Heart left ventricle (tissue), 16 donors: ENCODE results near the gene C16orf86. TPM values are rescaled to one million over a fixed set of nuclear protein-coding genes. Genes with fewer than 3 reads are reported as not detected.

Experiments
- ATAC-seq, 4 donors: fragments of 200-7000 bp; cut with Tn5 transposase; one replicate each; pipeline ENCODE4 v1.9.1; 2020 to 2022; ENCODE audit warnings: moderate library complexity in 4 of 4, mild to moderate bottlenecking in 3 of 4, moderate number of reproducible peaks in 1 of 4
- DNase-seq, 5 donors: peaks; one replicate each; pipeline ENCODE4 v3.0.0-alpha.2; 2020
- H3K27ac ChIP-seq, 12 donors: fragments of 200-600 bp; sonication (generic) in 4 of 12; one replicate each; pipeline versions ENCODE4 v1.5.0 to v1.8.0; 2016 to 2022; ENCODE audit warnings: mild to moderate bottlenecking in 2 of 12
- H3K27me3 ChIP-seq, 9 donors: fragments of 200-600 bp; sonication (generic) in 2 of 9; one replicate each; pipeline versions ENCODE4 v1.5.1 to v1.8.0; 2016 to 2022; ENCODE audit warnings: mild to moderate bottlenecking in 3 of 9
- H3K36me3 ChIP-seq, 9 donors: fragments of 200-600 bp; sonication (generic) in 2 of 9; one replicate each; pipeline versions ENCODE4 v1.5.0 to v1.8.0; 2018 to 2022; ENCODE audit warnings: mild to moderate bottlenecking in 2 of 9
- H3K4me1 ChIP-seq, 12 donors: fragments of 200-600 bp; sonication (generic) in 4 of 12; one replicate each; pipeline versions ENCODE4 v1.5.0 to v1.8.0; 2016 to 2022; ENCODE audit warnings: mild to moderate bottlenecking in 3 of 12
- H3K4me3 ChIP-seq, 12 donors: fragments of 200-600 bp; sonication (generic) in 4 of 12; one replicate each; pipeline versions ENCODE4 v1.5.0 to v1.8.0; 2017 to 2022; ENCODE audit warnings: mild to moderate bottlenecking in 9 of 12, moderate library complexity in 4 of 12
- H3K9me3 ChIP-seq, 12 donors: fragments of 200-600 bp; sonication (generic) in 4 of 12; one replicate each; pipeline versions ENCODE4 v1.5.0 to v1.8.0; 2016 to 2022; ENCODE audit warnings: mild to moderate bottlenecking in 1 of 12
- CTCF ChIP-seq, 12 donors: fragments of 200-600 bp; sonication (generic) in 4 of 12; IDR thresholded peaks; one replicate each; pipeline versions ENCODE4 v1.5.0 to v1.8.0; 2018 to 2022; ENCODE audit warnings: antibody characterized with exemption in 12 of 12, mild to moderate bottlenecking in 5 of 12
- POLR2A ChIP-seq, 2 donors: fragments of 450-650 bp; IDR thresholded peaks; one replicate each; pipeline ENCODE4 v1.6.1; 2017; ENCODE audit warnings: antibody characterized with exemption in 2 of 2, mild to moderate bottlenecking in 2 of 2, moderate library complexity in 2 of 2
- WGBS, 4 donors: extraction: QIAGEN DNeasy Blood & Tissue Kit in 2 of 4; methylation state at CpG; one replicate each; pipeline versions ENCODE4 v1.1.5 to v1.1.7; 2013 to 2018; 5-methylcytosine and 5-hydroxymethylcytosine counted together
- intact Hi-C, 10 donors: fragments of 100-400 bp; cut with DNase I; formaldehyde crosslinking; loops; one replicate each; pipeline versions ENCODE4 v1.11.1 to v1.14.2; 2022
- polyA plus RNA-seq, 2 donors: library from polyadenylated mRNA; stranded (reverse); fragments of 200-250 nt; gene quantifications; one replicate each; pipeline ENCODE4 v1.2.3, GENCODE V29; 2013
- total RNA-seq, 9 donors: library from RNA; depleted of rRNA in 2 of 9; stranded (reverse); fragments of >200 nt in 2 of 9; fragmentation: NEBNext Ultra II Directional in 3 of 9; extraction: Animal tissue kit (Norgen Biotek cat#: 25700) in 3 of 9; gene quantifications; one replicate each; pipeline versions ENCODE4 v1.1.0 to v1.2.4, GENCODE V29; 2016 to 2023
- donor health status: ischemic (EF 13 %, LVEDD 7.1; RV severe dilation, severe dysfunction).
- donor health status: healthy with polysubstance abuse.
- donor health status: DM: no; HTN: yes; CAD: no.
- donor health status: DM: no; HTN: no; CAD: no.
- donor health status: ischemic (EF 25% LVEDD 6.9; RV normal size, moderate dysfunction).
- donor health status: ischemic (EF 25% LVEDD 5.7; RV mildly dilated, moderate dysfunction).
- donor health status: healthy.
- donor health status: DM: yes; HTN: yes; CAD: no.
- donor health status: ischemic (EF 35%, LVEDD 5.7; RV mildly dilated, moderate dysfunction).
- donor health status: nonischemic (EF 11% LVEDD 7.7; RV severe dilation, severe dysfunction).
- donor health status: DM: yes; HTN: yes; CAD: no.
- donor health status: PGD.
- donor health status: ischemic (EF 29% LVEDD 5.4; RV normal size, mild dysfunction).
- donor health status: nonischemic (EF 23%, LVEDD 6.1; RV moderate dilation, normal function).

C16orf86 gene
- total and polyA plus RNA-seq, 11 donors: 2.1 to 11.6 (median 4.3) TPM

- 87 to 96% (median 93%) methylated on average over 5 of the region's 5 CpGs for WGBS, 4 donors
- H3K9me3 ChIP-seq: peaks cover 0 to 5% (median 0%) of the 10 kb centered on the region in 12 donors
- no peaks in the 10 kb centered on the region for H3K27me3 ChIP-seq
- peaks cover 0 to 5% (median 0%) of the 10 kb centered on the region in 9 donors for H3K36me3 ChIP-seq
- ATAC-seq (no peak), DNase-seq (no peak)
- H3K4me1 ChIP-seq: peaks cover 0 to 16% (median 3%) of the 10 kb centered on the region in 12 donors
- no peak overlapping the region for H3K4me3 ChIP-seq
- no peak for TF ChIP-seq POLR2A (IDR thresholded peaks at IDR 0.05)
- no peak for TF ChIP-seq CTCF (IDR thresholded peaks at IDR 0.05)
- H3K27ac ChIP-seq: peak overlapping the region in 1 of 12 donors; percentile 6
- intact Hi-C loops: no loop called here
Observed at GRCh38 chr16:67704110-67704509, 37.5 kb downstream of the C16orf86 start.

GRCh38 chr16:67707210-67707609 lies 40.6 kb downstream of the C16orf86 start:
- no peak for TF ChIP-seq POLR2A (IDR thresholded peaks at IDR 0.05)
- TF ChIP-seq CTCF (IDR thresholded peaks at IDR 0.05): no peak
- Histone ChIP-seq H3K36me3 (peaks cover 0 to 3% (median 0%) of the 10 kb centered on the region in 9 donors), H3K4me1 (peaks cover 0 to 16% (median 3%) of the 10 kb centered on the region in 12 donors), H3K27me3 (no peaks in the 10 kb centered on the region), H3K9me3 (no peaks in the 10 kb centered on the region), H3K4me3 (no peak overlapping the region), H3K27ac (no peak overlapping the region)
- intact Hi-C loops: no loop called here
- ATAC-seq (no peak), DNase-seq (no peak)
- 86 to 100% (median 97%) methylated on average over 4 of the region's 4 CpGs for WGBS, 4 donors

- H3K27me3 ChIP-seq: no peaks in the 10 kb centered on the region
- no peak overlapping the region for H3K4me3 ChIP-seq
- peaks cover 0 to 3% (median 0%) of the 10 kb centered on the region in 9 donors for H3K36me3 ChIP-seq
- WGBS, 4 donors: 97 to 99% (median 98%) methylated on average over 5 of the region's 5 CpGs
- intact Hi-C loops: no loop called here
- TF ChIP-seq CTCF (IDR thresholded peaks at IDR 0.05) (no peak), POLR2A (IDR thresholded peaks at IDR 0.05) (no peak)
- H3K27ac ChIP-seq: no peak overlapping the region
- ATAC-seq: no peak
- H3K9me3 ChIP-seq: no peaks in the 10 kb centered on the region
- peaks cover 0 to 16% (median 3%) of the 10 kb centered on the region in 12 donors for H3K4me1 ChIP-seq
- no peak for DNase-seq
Observed at GRCh38 chr16:67707790-67708189, 41.2 kb downstream of the C16orf86 start.

GRCh38 chr16:67708368-67708771 lies 41.8 kb downstream of the C16orf86 start:
- Histone ChIP-seq H3K4me3 (no peak overlapping the region), H3K27me3 (no peaks in the 10 kb centered on the region), H3K9me3 (no peaks in the 10 kb centered on the region), H3K4me1 (peaks cover 0 to 13% (median 2%) of the 10 kb centered on the region in 12 donors), H3K36me3 (peaks cover 0 to 3% (median 0%) of the 10 kb centered on the region in 9 donors), H3K27ac (no peak overlapping the region)
- WGBS, 4 donors: 50 to 83% (median 70%) methylated on average over 2 of the region's 2 CpGs
- no peak for TF ChIP-seq POLR2A (IDR thresholded peaks at IDR 0.05)
- ATAC-seq (peak in 1 of 4 donors; percentile 61), DNase-seq (no peak)
- intact Hi-C loops: no loop called here

- no peak for ATAC-seq
- no peak overlapping the region for H3K27ac ChIP-seq
- intact Hi-C loops: no loop called here
- peaks cover 0 to 3% (median 0%) of the 10 kb centered on the region in 9 donors for H3K36me3 ChIP-seq
- H3K4me3 ChIP-seq: no peak overlapping the region
- H3K27me3 ChIP-seq: no peaks in the 10 kb centered on the region
- WGBS, 4 donors: 91 to 100% (median 98%) methylated on average over 1 of the region's 1 CpG
- H3K9me3 ChIP-seq: no peaks in the 10 kb centered on the region
- DNase-seq: no peak
- TF ChIP-seq POLR2A (IDR thresholded peaks at IDR 0.05): no peak
- TF ChIP-seq CTCF (IDR thresholded peaks at IDR 0.05): no peak
- peaks cover 0 to 6% (median 0%) of the 10 kb centered on the region in 12 donors for H3K4me1 ChIP-seq
Observed at GRCh38 chr16:67709050-67709449, 42.4 kb downstream of the C16orf86 start.
